Caco-2 (cell line): Measurements from ENCODE around the gene BBX. TPM values are rescaled to one million over a fixed set of nuclear protein-coding genes. Genes with fewer than 3 reads are reported as not detected.

Experiments
- BruUV-seq: library from RNA; stranded (reverse); fragments of 400-500 nt; replicated peaks from 2 replicates; lab custom pipeline; 2021; lab: Mats Ljungman, UMichigan
- CTCF ChIA-PET: fragments of 300-600 bp; sonication (Branson Sonifier 250); formaldehyde crosslinking; loops from one replicate; lab custom pipeline; 2022; ENCODE audit warnings: antibody characterized with exemption; lab: Charles Lee
- POLR2A ChIA-PET: fragments of 300-600 bp; sonication (Branson Sonifier 250); formaldehyde crosslinking; loops from one replicate; lab custom pipeline; 2022; ENCODE audit warnings: antibody characterized with exemption; lab: Charles Lee
- DNase-seq, 2 experiments: peaks; one replicate each; pipeline versions ENCODE4 v3.0.0 to v3.0.0-alpha.2; 2020 to 2022
- H3K27me3 ChIP-seq: replicated peaks from 2 replicates; pipeline ENCODE4 v1.6.0; 2011; ENCODE audit warnings: low read length; ENCODE audit not compliant: control insufficient read depth, insufficient read depth
- H3K36me3 ChIP-seq: 2 replicates; pipeline ENCODE4 v1.5.1; 2011; ENCODE audit warnings: low read length; ENCODE audit not compliant: control insufficient read depth, insufficient read depth
- H3K4me1 ChIP-seq: fragments of 250-450 bp; sonication (Bioruptor Pico); 2 replicates; pipeline ENCODE4 v1.5.1; 2020; ENCODE audit warnings: mild to moderate bottlenecking
- H3K4me3 ChIP-seq: 2 replicates; pipeline ENCODE4 v1.5.1; 2011; ENCODE audit warnings: low read depth, mild to moderate bottlenecking, control low read depth, low read length
- H3K9me3 ChIP-seq: fragments of 250-450 bp; sonication (Bioruptor Pico); 2 replicates; pipeline ENCODE4 v1.5.1; 2020; ENCODE audit warnings: mild to moderate bottlenecking, moderate library complexity
- H3K27ac Mint-ChIP-seq: one replicate; pipeline ENCODE4 v1.8.0; 2022; ENCODE audit warnings: mixed read lengths; ENCODE audit not compliant: unreplicated experiment
- H3K27me3 Mint-ChIP-seq: one replicate; pipeline ENCODE4 v1.8.0; 2022; ENCODE audit warnings: mixed read lengths; ENCODE audit not compliant: insufficient read depth, unreplicated experiment
- H3K36me3 Mint-ChIP-seq: one replicate; pipeline ENCODE4 v1.8.0; 2022; ENCODE audit warnings: mild to moderate bottlenecking, mixed read lengths; ENCODE audit not compliant: insufficient read depth, unreplicated experiment
- H3K4me1 Mint-ChIP-seq: one replicate; pipeline ENCODE4 v1.8.0; 2022; ENCODE audit warnings: low read depth, mixed read lengths; ENCODE audit not compliant: unreplicated experiment
- H3K4me3 Mint-ChIP-seq: one replicate; pipeline ENCODE4 v1.8.0; 2022; ENCODE audit warnings: mild to moderate bottlenecking, moderate library complexity, mixed read lengths; ENCODE audit not compliant: unreplicated experiment
- H3K9me3 Mint-ChIP-seq: one replicate; pipeline ENCODE4 v1.8.0; 2022; ENCODE audit warnings: mixed read lengths; ENCODE audit not compliant: unreplicated experiment
- CTCF ChIP-seq, 2 experiments: fragments of 200-600 bp in 1 of 2; IDR thresholded peaks; 1 replicate in 1 of 2; 2 replicates in 1 of 2; pipeline versions ENCODE4 v1.5.1 to v1.8.0; 2011 to 2022; ENCODE audit warnings: antibody characterized with exemption in 1 of 2, control low read depth in 1 of 2, inconsistent platforms in 1 of 2, low read depth in 1 of 2, low read length in 1 of 2, mild to moderate bottlenecking in 1 of 2, moderate library complexity in 1 of 2; ENCODE audit not compliant: insufficient read depth in 1 of 2, severe bottlenecking in 1 of 2, unreplicated experiment in 1 of 2
- intact Hi-C: fragments of 100-400 bp; cut with micrococcal nuclease; formaldehyde crosslinking; loops from one replicate; pipeline ENCODE4 v1.10.0; 2022; ENCODE audit not compliant: unreplicated experiment
- total RNA-seq: library from RNA; stranded (reverse); gene quantifications from 2 replicates; pipeline ENCODE4 v1.2.3, GENCODE V29; 2022

Gene BBX
- total RNA-seq, 1 experiment from 2014 or later, result 2.6 TPM

- Mint-ChIP-seq H3K4me1 (no peaks in the 10 kb centered on the region), H3K4me3 (no peak overlapping the region), H3K27ac (no peak overlapping the region), H3K27me3 (peaks cover 8% of the 10 kb centered on the region), H3K36me3 (no peaks in the 10 kb centered on the region), H3K9me3 (no peaks in the 10 kb centered on the region)
- no peaks in the 10 kb centered on the region for H3K27me3 ChIP-seq
- no peaks in the 10 kb centered on the region for H3K4me1 ChIP-seq
- H3K4me3 ChIP-seq, result no peak overlapping the region
- no peak for TF ChIP-seq CTCF (IDR thresholded peaks at IDR 0.05; ENCODE audit: insufficient read depth in 1 of 2, low read depth in 1 of 2, low read length in 1 of 2, severe bottlenecking in 1 of 2, unreplicated experiment in 1 of 2)
- H3K9me3 ChIP-seq, result no peaks in the 10 kb centered on the region
- CTCF ChIA-PET, result no interaction called here
- intact Hi-C loops, result no loop called here
- DNase-seq, result no peak
- H3K36me3 ChIP-seq, result no peaks in the 10 kb centered on the region
- POLR2A ChIA-PET, result no interaction called here
- no TSS peak for BruUV-seq
Measured at GRCh38 chr3:107769882-107770281, 247.1 kb downstream of the BBX start.

- H3K4me3 ChIP-seq, result no peak overlapping the region
- intact Hi-C loops, result no loop called here
- no peaks in the 10 kb centered on the region for H3K9me3 ChIP-seq
- H3K4me1 ChIP-seq, result no peaks in the 10 kb centered on the region
- H3K27ac Mint-ChIP-seq, result no peak overlapping the region
- H3K27me3 Mint-ChIP-seq, result peaks cover 8% of the 10 kb centered on the region
- H3K9me3 Mint-ChIP-seq, result no peaks in the 10 kb centered on the region
- H3K36me3 Mint-ChIP-seq, result no peaks in the 10 kb centered on the region
- ChIA-PET CTCF (no interaction called here), POLR2A (no interaction called here)
- no peak overlapping the region for H3K4me3 Mint-ChIP-seq
- DNase-seq, result no peak
- BruUV-seq, result no TSS peak
- no peaks in the 10 kb centered on the region for H3K27me3 ChIP-seq
- no peaks in the 10 kb centered on the region for H3K36me3 ChIP-seq
- TF ChIP-seq CTCF (IDR thresholded peaks at IDR 0.05; ENCODE audit: insufficient read depth in 1 of 2, low read depth in 1 of 2, low read length in 1 of 2, severe bottlenecking in 1 of 2, unreplicated experiment in 1 of 2), result no peak
- no peaks in the 10 kb centered on the region for H3K4me1 Mint-ChIP-seq
Measured at GRCh38 chr3:107772016-107772415, 249.3 kb downstream of the BBX start.

- H3K4me3 ChIP-seq, result no peak overlapping the region
- H3K4me3 Mint-ChIP-seq, result no peak overlapping the region
- H3K9me3 Mint-ChIP-seq, result no peaks in the 10 kb centered on the region
- H3K4me1 Mint-ChIP-seq, result no peaks in the 10 kb centered on the region
- ChIA-PET POLR2A (no interaction called here), CTCF (no interaction called here)
- no peak overlapping the region for H3K27ac Mint-ChIP-seq
- no peak for DNase-seq
- H3K27me3 Mint-ChIP-seq, result peaks cover 10% of the 10 kb centered on the region
- H3K36me3 ChIP-seq, result no peaks in the 10 kb centered on the region
- H3K9me3 ChIP-seq, result no peaks in the 10 kb centered on the region
- no TSS peak for BruUV-seq
- TF ChIP-seq CTCF (IDR thresholded peaks at IDR 0.05; ENCODE audit: insufficient read depth in 1 of 2, low read depth in 1 of 2, low read length in 1 of 2, severe bottlenecking in 1 of 2, unreplicated experiment in 1 of 2), result no peak
- intact Hi-C loops, result no loop called here
- H3K27me3 ChIP-seq, result no peaks in the 10 kb centered on the region
- H3K36me3 Mint-ChIP-seq, result no peaks in the 10 kb centered on the region
- no peaks in the 10 kb centered on the region for H3K4me1 ChIP-seq
Measured at GRCh38 chr3:107775974-107776373, 253.2 kb downstream of the BBX start.
